ENCODE measurements around the gene C6orf136.
"Not testable (repeated sequence)": the region's sequence is repeated elsewhere in the genome, so short reads cannot be mapped to it uniquely, and the experiment has no call there.

C6orf136 gene

DNA sequence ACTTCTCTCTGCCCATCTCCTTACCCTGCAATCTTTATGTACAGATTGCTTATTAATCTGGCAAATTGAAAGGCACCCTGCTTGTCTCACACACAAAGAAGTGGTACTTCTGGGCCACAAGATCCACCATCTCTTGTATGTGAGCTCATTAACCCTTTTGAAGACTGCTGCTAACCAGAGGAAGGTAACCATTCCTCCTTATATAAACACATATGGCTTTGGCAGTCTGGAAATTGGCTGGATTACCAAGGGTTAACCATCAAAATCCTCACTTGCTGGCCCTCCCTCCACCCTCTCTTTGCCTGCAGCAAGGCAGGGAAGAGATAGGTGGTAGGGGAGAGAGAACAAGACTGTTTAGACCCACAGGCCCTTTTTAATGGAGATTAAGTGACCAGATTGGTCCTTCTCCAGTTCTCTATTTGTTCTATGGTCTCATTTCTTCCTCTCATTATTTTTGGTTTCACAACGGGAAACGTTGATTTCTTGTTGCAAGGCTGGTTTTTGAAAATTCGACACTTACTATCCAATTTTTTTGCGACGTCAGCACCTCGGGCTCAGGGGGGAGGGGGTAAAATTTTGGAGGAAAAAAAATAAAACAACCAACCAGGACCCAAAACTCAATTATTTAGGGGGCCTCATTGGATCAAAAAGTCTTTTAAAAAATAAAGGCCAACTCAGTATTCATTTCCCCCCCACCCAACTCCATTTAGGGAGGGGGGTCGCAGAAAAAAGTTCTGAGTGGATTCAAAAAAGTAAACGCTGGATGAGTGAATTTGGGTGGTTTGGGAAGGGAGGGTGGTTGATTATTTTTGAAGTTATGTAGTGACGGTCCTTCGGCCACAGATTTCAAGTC is 30.7 kb upstream of the C6orf136 start:
- no peak for DNase-seq

DNA sequence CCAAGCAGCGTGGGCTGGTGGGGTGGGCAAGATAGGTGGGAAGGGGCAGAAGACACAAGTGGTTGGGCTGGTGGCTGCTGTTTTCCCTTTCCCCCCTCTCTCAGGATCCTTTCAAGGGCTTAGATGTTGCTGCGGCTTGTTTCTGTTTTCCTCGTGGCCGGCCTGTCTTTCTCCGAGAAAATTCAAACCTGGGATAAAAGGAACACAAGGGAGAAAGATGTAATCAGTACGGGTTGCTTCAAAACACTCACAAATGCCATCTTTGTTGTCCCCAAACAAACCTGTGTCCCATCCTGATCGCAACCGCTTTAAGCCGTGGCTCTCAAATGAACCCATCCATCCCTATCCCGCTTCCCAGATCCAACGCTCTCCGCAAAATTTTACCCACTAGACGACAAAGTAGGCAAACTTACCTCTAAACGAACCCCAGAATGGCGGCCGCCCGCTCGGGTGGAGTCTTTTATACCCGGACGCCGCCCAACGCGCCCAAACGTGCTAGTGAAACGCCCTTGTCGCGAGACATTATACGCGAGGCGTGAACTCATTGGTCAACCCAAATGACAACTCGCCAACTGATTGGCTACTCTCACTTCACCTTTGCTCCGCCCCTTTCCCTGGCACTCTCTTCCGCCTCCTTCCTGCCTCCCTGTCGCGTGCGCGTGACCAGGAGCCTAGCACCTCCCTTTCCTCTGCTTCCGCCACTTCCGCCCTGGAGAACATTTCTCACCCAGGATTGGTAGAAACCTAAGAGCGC is 29.9 kb upstream of the C6orf136 start, which contains the start of gene PPP1R10:
TSS of gene PPP1R10 (minus strand) at position 433 of the 754 bp plus-strand sequence. CDS start 7,299 bp downstream, outside the sequence.
- peak; percentile 94 for DNase-seq

DNA sequence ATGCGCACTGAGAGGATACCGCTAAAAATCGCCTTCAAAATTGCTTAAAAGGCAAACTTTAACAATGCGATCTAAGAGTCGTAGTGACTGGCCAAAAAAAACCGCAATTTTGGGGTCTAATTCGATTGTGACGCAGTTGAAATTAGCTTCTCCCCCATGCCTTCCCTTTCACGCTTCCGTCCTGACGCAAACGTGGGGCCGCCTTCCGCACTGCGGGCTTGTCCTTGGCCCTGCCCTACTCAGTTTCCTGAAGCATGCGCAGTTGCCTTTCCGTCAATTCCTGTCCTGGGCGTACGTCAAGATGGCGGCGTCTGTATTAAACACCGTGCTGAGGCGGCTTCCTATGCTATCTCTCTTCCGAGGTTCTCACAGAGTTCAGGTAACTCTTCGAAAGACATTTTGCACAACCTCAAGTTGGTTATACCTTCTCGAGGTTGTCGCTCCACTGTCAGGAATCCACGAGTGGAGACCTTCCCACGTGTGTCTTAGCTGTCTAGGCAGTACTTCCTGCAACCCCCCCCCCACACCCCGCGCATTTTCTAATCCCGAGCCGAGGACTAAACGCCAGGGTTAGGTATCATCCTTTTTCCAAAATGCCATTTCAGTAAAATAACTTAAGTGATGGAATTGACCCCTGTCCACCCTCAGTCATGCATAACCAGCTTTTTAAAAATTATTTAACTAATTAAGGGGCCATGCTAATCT is 29.2 kb upstream of the C6orf136 start, which contains the start of gene MRPS18B:
TSS of gene MRPS18B (plus strand) at position 276 of the 705 bp plus-strand sequence. CDS start at position 302, 26 bp downstream.
- peak; percentile 85 for DNase-seq

DNA sequence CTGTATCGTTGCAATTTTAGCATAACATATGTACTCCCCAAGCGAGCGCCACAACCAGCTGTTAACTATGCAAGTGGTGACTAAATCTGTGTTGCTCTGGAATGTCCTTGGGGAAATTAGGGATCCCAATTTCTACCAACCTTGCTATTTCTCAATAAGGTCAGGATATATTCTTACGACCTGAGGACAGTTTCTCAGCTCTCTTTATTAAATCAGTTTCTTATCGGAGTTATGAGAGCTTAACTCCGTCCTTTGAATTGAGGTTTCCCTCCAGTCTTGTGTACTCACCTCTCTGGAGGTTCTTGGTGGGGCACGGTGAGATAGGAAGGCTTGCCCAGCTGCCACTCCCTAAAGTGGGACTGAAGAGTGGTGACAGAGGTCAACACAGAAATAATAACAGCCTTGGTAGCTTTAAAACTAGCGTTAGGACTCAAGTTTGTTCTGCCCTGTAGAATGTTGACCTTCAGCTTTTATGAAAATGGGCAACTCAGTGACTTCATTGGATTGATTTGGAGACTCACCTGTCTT is 28.6 kb upstream of the C6orf136 start:
- no peak for DNase-seq

DNA sequence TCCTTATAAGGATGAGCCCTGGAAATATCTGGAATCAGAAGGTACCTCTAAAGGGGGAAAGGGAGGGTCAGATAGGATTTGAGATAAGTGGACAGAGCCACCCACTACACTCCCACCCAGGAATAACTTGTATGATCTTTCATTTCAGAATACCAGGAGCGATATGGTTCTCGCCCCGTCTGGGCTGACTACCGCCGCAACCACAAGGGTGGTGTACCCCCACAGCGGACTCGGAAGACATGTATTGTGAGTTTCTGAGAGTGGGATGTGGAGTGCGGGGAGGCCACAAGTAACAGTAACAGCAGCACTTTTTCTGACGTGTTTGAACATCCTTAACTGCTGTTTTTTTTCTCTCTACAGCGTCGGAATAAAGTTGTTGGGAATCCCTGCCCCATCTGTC is 27.4 kb upstream of the C6orf136 start:
- DNase-seq: no peak

DNA sequence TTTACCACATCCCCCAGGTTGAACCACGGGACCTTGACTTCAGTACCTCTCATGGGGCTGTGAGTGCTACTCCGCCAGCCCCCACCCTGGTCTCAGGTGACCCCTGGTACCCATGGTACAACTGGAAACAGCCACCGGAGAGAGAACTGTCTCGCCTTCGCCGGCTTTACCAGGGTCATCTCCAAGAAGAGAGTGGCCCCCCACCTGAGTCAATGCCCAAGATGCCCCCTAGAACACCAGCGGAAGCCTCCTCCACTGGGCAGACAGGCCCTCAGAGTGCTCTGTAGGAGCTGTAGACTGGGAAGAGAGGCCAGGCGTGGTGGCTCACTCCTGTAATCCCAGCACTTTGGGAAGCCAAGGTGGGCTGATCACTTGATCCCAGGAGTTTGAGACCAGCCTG is 21.4 kb upstream of the C6orf136 start:
- DNase-seq: no peak

DNA sequence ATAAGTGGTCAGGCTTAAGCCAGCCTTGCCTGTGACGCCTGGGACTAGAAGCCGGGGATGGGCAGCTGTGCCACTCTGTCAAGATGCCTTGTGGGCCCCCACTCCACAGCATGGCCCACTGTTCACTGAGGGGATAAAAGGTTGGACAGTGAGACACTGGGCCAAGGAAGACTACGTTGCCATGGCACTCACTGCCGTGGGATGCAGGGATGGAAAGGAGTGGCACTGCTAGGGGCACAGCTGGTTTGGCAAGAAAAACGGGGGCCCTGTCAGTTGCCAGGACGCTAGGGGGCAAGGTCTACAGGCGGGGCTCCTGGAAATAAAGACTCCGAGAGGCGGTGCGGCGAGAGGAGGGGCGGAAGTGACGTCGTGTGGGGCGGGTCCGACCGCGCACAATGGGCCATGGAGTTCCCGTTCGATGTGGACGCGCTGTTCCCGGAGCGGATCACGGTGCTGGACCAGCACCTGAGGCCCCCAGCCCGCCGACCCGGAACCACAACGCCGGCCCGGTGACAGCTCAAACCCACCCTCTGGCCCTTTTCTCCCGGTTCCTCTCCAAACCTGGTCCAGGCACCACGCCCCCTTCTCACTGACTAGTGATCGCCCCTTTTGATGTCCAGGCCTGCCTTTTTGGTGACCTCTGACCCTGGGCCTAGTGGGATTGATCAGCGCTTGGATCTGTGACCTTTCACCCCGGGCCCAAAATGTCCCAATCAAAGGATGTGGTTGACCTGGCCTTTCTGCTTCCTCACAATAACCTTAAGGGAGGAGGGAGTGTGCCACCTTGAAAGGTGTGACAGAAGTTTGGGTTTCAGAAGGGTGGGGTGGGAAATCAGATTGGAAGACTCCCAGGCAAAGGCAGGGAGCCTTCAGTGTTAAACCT is 20.2 kb upstream of the C6orf136 start, which contains the start of gene ATAT1:
TSS of gene ATAT1 (plus strand) at position 391 of the 883 bp plus-strand sequence.
- peak; percentile 32 for DNase-seq

DNA sequence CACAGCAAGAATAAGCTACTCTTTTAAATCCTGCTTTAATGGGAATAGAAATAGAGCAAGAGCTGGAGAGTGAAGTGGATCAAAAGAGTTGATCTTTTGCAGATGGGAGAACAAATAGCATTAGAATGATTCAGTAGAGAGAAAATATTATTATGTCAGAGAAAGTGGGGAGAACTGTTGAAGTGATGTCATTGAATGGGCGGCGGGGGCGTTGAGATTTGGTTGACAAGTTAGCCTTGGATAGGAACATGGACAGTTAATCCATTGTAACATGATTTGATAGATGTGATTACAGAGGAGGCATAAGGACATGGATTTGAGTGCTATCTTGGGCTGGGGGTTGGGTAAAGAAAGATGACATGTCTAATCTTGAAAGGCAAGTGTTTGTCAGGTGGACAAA is 11.1 kb upstream of the C6orf136 start:
- no peak for DNase-seq

DNA sequence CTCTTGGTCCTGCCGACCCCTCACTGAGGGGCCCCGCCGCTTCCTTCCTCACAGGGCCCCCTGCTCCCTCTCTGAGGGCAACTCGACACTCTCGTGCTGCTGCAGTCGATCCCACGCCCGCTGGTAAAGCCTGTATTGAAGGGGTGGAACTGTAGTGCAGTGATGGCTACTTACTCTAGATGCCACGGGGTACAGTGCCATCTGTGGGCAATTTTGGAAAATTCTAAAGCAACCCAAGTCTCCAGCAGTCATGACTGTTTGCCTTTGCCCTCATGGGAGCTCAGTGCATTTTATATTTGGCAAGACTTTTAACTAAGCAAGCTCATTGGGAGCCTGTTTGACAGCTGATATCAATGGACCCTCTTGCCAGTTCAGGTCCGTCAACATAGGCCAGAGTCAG is 6.5 kb upstream of the C6orf136 start:
- DNase-seq: no peak

DNA sequence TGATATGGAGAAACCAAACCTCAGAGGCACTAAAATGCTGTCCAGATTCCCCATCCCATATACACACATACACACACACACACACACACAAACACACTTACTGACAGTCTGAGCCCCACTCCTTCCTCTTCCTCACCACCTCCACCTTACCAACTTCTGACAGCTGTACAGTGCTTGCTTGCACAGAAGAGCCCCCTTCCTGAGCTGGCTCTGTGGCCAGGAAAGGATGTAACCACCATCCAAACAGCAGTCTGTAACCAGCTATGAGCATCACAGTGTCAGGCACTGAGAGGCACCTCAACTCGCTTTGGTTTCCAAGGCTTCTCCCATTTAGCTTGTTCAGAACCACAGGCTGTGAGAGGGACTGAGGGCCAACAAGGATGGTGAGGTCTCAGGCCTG is 5.9 kb upstream of the C6orf136 start:
- no peak for DNase-seq

DNA sequence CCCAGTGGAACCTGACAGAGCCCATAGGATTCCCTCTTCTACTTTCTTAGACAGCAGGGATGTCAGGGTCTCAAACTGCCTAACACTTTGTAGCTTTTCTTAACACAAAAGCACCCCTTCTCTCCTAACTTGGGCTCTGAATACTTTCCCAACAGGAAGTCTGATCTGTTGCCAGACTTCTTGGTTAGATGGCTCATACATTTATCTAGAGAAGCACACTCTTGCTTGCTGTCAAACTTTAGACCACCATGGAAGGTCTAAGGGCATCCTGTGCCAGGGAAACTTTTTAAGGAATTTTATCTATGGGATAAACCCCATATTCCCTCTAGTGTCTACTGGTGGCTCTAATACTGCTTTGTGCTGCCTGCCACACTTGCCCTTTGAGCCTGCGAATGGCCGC is 3.3 kb upstream of the C6orf136 start:
- DNase-seq: no peak

DNA sequence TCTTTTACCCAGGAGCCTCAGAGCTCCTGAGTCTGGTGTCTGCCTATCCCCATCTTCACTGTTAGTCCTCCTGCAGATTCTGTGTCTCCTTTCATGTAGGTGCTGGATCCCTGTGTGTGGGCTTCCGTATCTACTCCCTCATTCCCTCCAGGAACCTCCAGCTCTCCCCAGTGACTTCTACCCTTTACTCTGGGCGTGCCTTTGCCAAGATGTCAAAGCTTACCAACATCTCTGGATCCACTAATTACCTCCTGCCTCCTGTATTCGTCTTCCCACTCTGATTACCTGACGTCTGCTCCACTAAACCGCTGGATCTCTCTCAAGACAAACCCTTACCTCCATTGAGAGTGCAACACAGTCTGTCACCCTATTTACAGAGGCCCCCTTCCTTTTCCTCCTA is 2.2 kb upstream of the C6orf136 start:
- DNase-seq: no peak

DNA sequence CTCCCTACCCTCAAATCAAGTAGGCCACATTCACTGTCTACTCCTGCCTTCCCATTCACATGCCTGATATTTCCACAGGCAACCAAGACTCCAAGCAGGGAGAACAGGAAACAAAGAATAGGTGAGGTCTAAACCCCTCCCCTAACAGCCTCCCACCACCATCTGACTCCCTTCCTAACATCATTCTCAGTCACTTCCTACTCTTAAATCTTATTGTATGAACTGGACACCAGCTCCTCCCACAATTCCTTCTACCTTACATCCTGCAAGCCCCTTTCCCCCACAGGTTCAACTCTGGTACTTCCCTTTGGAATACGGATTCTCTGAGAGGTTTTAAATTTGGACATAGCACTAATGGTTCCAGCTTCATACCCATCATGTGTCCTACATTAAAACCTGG is 944 bp upstream of the C6orf136 start:
- no peak for DNase-seq

DNA sequence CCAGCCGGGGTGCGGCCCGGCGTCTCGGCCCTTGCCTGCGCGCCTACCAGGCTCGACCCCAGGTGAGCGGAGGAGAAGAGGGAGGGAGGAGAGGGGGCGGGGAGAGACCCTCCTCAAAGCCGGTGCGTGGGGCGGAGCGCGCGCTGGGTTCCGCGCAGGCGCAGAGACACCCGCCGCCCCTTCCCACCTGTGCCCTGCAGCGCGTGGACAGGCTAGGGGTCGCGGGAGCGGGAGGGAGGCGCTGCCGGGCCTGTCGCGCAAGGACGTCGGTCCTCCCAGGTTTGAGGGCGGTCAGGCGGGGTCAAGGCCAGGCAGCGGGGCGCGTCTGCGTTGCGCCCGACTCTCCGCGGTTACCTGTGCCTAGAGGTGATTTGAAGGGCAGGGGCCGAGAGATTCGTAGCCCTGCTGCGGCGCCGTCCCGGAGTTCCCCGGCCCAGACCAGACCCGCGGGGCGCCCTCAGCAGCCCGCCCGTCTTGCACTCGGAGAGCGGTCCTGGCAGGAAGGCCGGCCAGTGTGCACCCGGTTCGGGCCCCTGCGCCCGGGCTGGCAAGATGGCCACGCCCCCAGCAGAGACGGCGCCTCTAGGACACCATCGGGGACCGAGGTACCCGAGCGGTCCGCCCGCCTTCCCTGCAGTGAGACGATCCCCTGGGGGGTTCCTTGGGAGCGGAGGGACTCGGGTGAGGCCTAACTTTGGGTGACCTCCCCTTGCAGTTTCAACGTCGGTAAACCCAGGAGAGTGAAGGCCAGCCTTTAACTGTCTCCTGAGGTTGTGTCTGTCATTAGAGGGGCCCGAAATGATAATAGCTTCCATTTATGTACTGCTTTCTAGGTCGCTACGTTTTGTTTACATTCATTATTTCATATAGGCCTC is 546 bp downstream of the C6orf136 start:
- DNase-seq: no peak

DNA sequence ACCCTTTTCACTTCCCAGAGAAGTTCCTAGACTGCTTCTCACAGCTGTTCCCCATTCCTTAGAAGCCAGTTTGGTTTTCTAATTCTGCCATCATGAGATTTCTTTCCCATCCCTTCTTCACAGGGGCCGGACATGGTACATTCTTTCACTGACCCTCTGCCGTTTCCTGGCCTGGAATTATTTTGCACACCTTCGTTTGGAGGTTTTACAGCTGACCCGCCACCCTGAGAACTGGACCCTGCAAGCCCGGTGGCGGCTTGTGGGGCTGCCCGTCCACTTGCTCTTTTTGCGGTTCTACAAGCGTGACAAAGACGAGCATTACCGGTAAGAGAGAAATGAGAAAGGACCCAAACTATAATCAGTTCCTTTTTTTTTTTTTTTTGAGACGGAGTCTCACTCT is 4.2 kb downstream of the C6orf136 start:
- DNase-seq: no peak

DNA sequence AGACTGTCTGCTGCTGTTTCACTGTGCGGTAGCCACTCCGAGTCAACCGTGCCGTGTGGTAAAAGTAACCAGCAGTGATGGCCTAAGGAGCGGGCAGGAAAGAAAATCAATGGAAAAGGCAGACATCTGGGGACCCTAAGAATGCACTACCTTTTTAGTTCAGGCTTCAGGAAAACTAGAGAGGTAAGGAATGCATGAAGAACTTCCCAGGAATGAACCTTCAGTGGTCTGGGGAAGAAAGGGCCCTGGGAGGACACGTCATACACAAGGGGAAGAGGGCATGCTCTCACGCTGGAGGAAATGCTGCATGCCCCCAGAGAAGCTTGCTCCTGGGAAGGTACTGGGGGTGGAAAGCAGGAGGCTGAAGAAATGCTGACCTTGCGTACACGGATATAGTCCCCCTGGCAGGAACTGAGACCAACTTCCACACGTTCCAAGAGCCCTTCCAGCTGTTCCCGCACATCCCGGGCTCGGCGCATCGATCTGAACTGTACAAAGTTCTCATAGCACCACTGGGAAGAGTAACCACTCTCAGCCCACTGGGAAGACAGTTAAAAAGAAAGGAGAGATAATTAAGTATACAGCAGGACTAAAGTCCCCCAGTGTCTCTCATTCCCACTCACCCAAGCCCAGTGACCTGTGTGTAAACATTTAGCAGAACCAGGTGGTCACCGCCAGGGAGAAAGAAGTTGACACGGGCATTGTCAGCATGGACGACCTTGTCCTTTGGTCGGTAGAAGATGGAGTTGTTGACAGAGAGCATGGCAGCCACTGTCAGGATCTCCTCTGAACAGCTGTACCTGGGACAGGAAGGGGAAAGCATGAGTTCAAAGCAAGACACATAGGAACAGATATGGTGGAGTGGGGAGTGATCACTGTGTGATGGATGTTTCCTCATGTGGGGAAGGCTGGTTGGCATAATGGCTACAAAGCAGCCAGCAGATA is 8.1 kb downstream of the C6orf136 start:
- no peak for DNase-seq

DNA sequence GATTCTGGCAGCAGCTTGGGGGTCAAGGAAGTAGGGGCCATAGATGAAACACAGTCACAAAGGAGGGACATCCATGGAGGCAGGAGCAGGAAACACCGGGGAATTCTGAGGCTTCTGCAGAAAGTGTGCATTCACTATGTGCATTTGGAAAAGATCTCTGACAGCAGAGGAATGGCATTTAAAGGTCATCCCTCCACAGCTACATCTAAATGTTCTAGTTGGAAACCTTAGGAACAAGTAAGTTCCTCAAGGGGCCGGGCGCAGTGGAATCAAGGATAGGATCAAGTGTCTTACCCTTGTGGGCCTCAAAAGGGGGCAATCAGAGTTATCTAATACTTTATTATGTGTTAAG is 8.8 kb downstream of the C6orf136 start:
- no peak for DNase-seq

DNA sequence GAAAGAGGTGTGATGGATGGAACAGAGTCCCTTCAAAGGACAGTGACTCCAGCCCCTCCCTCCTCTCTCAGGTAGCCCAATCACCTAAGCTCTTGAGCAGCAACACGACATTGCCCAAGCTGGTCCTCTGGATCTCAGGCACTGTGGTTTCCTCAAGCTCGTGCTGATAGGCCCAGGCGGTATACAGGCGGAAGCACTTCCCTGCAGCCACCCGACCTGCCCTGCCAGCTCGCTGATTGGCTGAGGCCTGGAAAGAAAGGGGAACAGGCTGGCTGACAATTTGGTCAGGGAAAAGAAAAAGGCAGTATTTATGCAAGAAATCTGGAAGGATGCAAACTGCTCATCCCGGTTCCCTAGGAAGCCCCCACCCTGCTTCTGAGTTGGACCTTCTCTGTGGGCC is 9.6 kb downstream of the C6orf136 start:
- DNase-seq: no peak

DNA sequence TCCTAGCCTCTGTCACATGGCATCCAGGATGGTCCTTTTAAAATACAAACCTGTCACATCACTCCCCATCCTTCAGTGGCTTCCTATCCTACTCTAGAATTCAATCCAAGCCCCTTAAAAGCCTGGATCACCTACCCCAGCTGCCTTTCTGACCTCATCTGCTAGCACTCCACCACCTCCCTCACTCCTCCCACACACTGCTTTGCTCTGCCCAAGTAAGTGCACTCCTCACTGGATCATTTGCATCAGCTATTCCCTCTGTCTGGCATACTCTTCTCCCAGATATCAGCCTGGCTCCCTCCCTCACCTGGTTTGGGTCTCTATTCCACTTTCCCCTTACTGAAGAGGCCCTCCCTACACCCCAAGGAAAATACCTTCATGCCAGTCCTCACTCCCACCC is 10.5 kb downstream of the C6orf136 start:
- no peak for DNase-seq

DNA sequence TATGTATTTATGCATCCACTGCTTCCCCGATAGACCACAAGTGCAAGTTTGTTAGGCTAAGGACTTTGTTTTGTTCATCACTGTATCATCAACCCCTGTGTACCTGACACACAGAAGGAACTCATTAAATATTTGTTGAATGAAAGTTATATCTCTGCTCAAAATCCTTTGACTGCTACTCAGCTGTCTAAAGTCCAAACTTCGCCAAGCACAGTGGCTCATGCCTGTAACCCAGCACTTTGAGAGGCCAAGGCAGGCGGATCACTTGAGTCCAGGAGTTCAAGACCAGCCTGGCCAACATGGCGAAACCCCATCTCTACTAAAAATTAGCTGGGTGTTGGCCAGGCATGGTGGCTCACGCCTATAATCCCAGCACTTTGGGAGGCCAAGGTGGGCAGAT is 11.0 kb downstream of the C6orf136 start:
- DNase-seq: not testable (repeated sequence)

Data from SIG-M5 (cell line).